OCI-LY7 (cell line): ENCODE measurements around the gene CYP24A1. TPM values are rescaled to one million over a fixed set of nuclear protein-coding genes. Genes with fewer than 3 reads are reported as not detected.
A peak's percentile ranks its signal among the peaks of the same experiment; 100 is the strongest.

Experiments
- BruUV-seq: library from RNA; stranded (reverse); fragments of 400-500 nt; replicated peaks from 2 replicates; lab custom pipeline; 2021; lab: Mats Ljungman, UMichigan
- CTCF ChIA-PET: fragments of 300-600 bp; sonication (Branson Sonifier 250); formaldehyde crosslinking; loops from one replicate; lab custom pipeline; 2022; ENCODE audit warnings: antibody characterized with exemption; ENCODE audit not compliant: unreplicated experiment; lab: Charles Lee
- POLR2A ChIA-PET: fragments of 300-600 bp; sonication (Branson Sonifier 250); formaldehyde crosslinking; loops from one replicate; lab custom pipeline; 2022; ENCODE audit warnings: antibody characterized with exemption; lab: Charles Lee
- DNase-seq: peaks from one replicate; pipeline ENCODE4 v3.0.0-alpha.2; 2015; ENCODE audit warnings: low spot score
- H2AFZ ChIP-seq: fragments of 200-600 bp; sonication (generic), shearing (Covaris generic); 2 replicates; pipeline ENCODE4 v1.6.1; 2014; ENCODE audit warnings: mild to moderate bottlenecking, antibody characterized with exemption, low read length, moderate library complexity
- H3K27ac ChIP-seq: fragments of 200-600 bp; sonication (generic); 2 replicates; pipeline ENCODE4 v1.5.1; 2014; ENCODE audit warnings: mixed run types, low read depth, mild to moderate bottlenecking, moderate library complexity, low read length, inconsistent platforms; ENCODE audit not compliant: poor library complexity, severe bottlenecking
- H3K36me3 ChIP-seq: fragments of 200-600 bp; sonication (generic); 2 replicates; pipeline ENCODE4 v1.6.1; 2014; ENCODE audit warnings: mild to moderate bottlenecking, antibody characterized with exemption, low read length, moderate library complexity, mixed read lengths; ENCODE audit not compliant: insufficient read depth
- H3K4me1 ChIP-seq: fragments of 200-600 bp; sonication (generic); 2 replicates; pipeline ENCODE4 v1.5.1; 2014; ENCODE audit warnings: mild to moderate bottlenecking, low read length; ENCODE audit not compliant: insufficient read depth, poor library complexity, severe bottlenecking
- H3K4me2 ChIP-seq: fragments of 200-600 bp; sonication (generic); 2 replicates; pipeline ENCODE4 v1.6.1; 2014; ENCODE audit warnings: mild to moderate bottlenecking, low read length
- H3K4me3 ChIP-seq: fragments of 200-600 bp; sonication (generic); 2 replicates; pipeline ENCODE4 v1.5.1; 2014; ENCODE audit warnings: mild to moderate bottlenecking, low read depth, low read length; ENCODE audit not compliant: poor library complexity, severe bottlenecking
- H3K79me2 ChIP-seq: fragments of 200-600 bp; sonication (generic); 2 replicates; pipeline ENCODE4 v1.6.1; 2016; ENCODE audit warnings: low read depth, mild to moderate bottlenecking, low read length, moderate library complexity, mixed read lengths; ENCODE audit not compliant: insufficient read depth
- H3K9me2 ChIP-seq: fragments of 200-600 bp; sonication (generic); 2 replicates; pipeline ENCODE4 v1.6.1; 2016; ENCODE audit warnings: mild to moderate bottlenecking, low read length, mixed read lengths; ENCODE audit not compliant: insufficient read depth
- H3K9me3 ChIP-seq: fragments of 200-600 bp; sonication (generic); 2 replicates; pipeline ENCODE4 v1.6.1; 2014; ENCODE audit warnings: mild to moderate bottlenecking, mixed run types, low read length, mixed read lengths
- H4K20me1 ChIP-seq: fragments of 200-600 bp; sonication (generic); 2 replicates; pipeline ENCODE4 v1.6.1; 2014; ENCODE audit warnings: mild to moderate bottlenecking, antibody characterized with exemption, low read length, moderate library complexity, mixed read lengths; ENCODE audit not compliant: insufficient read depth
- EZH2phosphoT487 ChIP-seq: fragments of 200-600 bp; sonication (generic); IDR thresholded peaks from 2 replicates; pipeline ENCODE4 v1.6.1; 2018; ENCODE audit warnings: low read depth, borderline replicate concordance, mild to moderate bottlenecking, mixed run types, antibody characterized with exemption, low read length, moderate library complexity, mixed read lengths
- intact Hi-C: fragments of 100-400 bp; cut with micrococcal nuclease; formaldehyde crosslinking; loops from one replicate; pipeline ENCODE4 v1.10.0; 2022; ENCODE audit not compliant: unreplicated experiment
- total RNA-seq, 2 experiments: library from RNA; depleted of rRNA in 1 of 2; stranded (reverse); fragments of >200 nt in 1 of 2; shearing (Covaris generic) in 1 of 2; gene quantifications; 2 replicates each; pipeline ENCODE4 v1.2.3, GENCODE V29; 2014 to 2022
- TF ChIP-seq, protein P1 (sequence below): fragments of 200-600 bp; sonication (generic); conservative IDR thresholded peaks from 2 replicates; pipeline ENCODE4 v1.5.1; 2014; ENCODE audit warnings: mild to moderate bottlenecking, antibody characterized with exemption, low read length, moderate library complexity, mixed read lengths

CYP24A1 gene
- total RNA-seq, 2 experiments from 2014 or later: not detected

DNA sequence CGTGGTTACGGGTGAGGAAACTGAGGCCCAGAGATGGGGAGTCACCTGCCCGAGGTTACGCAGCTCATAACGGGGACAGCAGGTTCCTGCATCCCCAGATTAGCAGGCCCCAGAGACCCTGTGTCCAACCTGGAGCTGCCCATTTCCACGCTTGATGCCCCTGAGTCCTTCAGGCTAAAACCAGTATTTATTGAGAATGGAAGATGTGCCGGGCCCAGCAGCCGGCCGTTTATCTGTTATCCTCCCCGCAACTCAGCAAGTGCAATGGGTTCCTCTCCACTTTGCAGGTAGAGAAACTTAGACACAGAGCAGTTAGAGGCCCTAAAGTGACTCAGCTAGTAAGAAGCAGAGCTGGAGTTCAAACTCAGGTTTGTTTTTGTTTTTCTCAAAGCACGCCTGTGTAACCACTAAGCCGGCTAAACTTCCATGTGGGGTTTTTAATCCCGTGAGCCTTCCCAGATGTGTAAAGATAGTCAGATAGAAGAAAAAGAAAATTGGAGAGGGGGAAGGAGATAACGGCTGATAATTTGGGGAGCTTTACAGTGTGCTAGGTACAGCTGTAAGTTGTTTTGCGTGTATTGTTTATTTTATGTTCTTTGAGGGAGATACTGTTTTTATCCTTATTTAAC lies 34.9 kb upstream of the CYP24A1 start:
- peaks cover 14% of the 10 kb centered on the region; the same call in 1 of the 2 replicates for H3K36me3 ChIP-seq
- H3K4me3 ChIP-seq: peak overlapping the region; percentile 80
- H3K79me2 ChIP-seq: peaks cover 18% of the 10 kb centered on the region
- TF ChIP-seq EZH2phosphoT487: no peak
- TF ChIP-seq, protein P1, sequence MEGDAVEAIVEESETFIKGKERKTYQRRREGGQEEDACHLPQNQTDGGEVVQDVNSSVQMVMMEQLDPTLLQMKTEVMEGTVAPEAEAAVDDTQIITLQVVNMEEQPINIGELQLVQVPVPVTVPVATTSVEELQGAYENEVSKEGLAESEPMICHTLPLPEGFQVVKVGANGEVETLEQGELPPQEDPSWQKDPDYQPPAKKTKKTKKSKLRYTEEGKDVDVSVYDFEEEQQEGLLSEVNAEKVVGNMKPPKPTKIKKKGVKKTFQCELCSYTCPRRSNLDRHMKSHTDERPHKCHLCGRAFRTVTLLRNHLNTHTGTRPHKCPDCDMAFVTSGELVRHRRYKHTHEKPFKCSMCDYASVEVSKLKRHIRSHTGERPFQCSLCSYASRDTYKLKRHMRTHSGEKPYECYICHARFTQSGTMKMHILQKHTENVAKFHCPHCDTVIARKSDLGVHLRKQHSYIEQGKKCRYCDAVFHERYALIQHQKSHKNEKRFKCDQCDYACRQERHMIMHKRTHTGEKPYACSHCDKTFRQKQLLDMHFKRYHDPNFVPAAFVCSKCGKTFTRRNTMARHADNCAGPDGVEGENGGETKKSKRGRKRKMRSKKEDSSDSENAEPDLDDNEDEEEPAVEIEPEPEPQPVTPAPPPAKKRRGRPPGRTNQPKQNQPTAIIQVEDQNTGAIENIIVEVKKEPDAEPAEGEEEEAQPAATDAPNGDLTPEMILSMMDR: no peak
- peaks cover 4% of the 10 kb centered on the region for H4K20me1 ChIP-seq
- CTCF ChIA-PET: interaction anchor here (0.6 to 1.5 kb wide), 3 partner anchors 9 to 64 kb away, joined by 3 to 7 read pairs (median 3); no protein-coding TSS in a partner anchor
- no peaks in the 10 kb centered on the region for H3K9me3 ChIP-seq
- H3K9me2 ChIP-seq: no peaks in the 10 kb centered on the region
- BruUV-seq: no TSS peak
- DNase-seq: peak; percentile 43
- H3K4me2 ChIP-seq: peak overlapping the region; percentile 93
- POLR2A ChIA-PET: interaction anchor here (0.8 to 1.5 kb wide), 3 partner anchors 38 to 54 kb away, joined by 3 read pairs; no protein-coding TSS in a partner anchor
- H3K27ac ChIP-seq: no peak overlapping the region
- intact Hi-C loops: loop anchor here (5.0 kb wide), 1 partner anchor 266 kb away; no protein-coding TSS in a partner anchor
- peak overlapping the region; percentile 54 for H2AFZ ChIP-seq
- peaks cover 8% of the 10 kb centered on the region for H3K4me1 ChIP-seq

DNA sequence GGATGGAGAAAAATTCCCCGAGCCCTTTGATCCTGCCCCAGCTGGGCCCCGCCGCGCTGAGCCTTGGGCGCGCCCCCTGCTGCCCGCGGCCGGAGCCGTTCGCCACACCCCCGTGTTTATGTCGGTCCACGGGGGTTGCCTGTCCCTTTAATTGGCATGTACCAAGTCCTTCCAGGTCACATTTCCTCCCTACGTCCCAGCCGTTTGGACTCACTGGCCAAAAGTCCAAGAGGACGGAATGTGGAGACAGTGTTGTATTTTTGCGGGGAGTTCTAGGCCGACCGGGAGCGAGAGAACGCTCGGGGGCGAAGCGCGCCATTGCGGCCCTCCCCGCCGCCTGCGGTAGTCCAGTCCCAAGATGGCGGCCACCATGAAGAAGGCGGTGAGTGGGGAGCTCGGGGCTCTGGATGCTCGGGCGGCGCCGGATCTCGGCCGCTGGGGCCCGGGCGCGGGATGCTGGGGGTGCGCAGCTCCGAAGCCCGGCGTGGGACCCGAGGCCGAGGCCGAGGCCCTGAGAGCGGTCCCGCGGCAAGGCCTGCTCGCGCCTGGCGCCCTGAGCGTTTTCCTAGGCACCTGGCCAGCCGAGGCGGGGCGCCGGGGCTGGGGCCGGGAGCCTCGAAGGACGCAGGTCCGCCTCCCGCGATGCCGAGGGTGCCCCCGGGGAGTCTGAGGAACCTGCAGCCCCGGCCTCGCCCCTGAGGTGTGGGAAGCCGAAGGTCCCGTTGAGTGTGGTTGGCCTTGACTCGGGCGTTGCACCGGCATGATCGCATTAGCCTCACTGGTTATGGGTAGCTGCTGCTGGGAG lies 34.2 kb upstream of the CYP24A1 start, which contains the start of gene PFDN4:
Gene PFDN4, plus strand, starts transcription at position 345 of the 805 bp plus-strand sequence. Its CDS starts 14 bp downstream, at position 359.
- H3K36me3 ChIP-seq: peaks cover 14% of the 10 kb centered on the region; the same call in 1 of the 2 replicates
- H2AFZ ChIP-seq: peak within 1 kb of the TSS; percentile 54
- BruUV-seq: no TSS peak
- H3K4me1 ChIP-seq: peaks cover 8% of the 10 kb centered on the region
- no peaks in the 10 kb centered on the region for H3K9me3 ChIP-seq
- TF ChIP-seq EZH2phosphoT487: no peak; the same call in 1 of the 2 replicates
- TF ChIP-seq, protein P1: peak; percentile 93
- H3K79me2 ChIP-seq: peaks cover 18% of the 10 kb centered on the region
- CTCF ChIA-PET: interaction anchor here (0.6 to 1.5 kb wide), 3 partner anchors 8 to 64 kb away, joined by 3 to 7 read pairs (median 3); no protein-coding TSS in a partner anchor
- DNase-seq: peak; percentile 89
- POLR2A ChIA-PET: interaction anchor here (0.5 to 1.5 kb wide), 4 partner anchors 38 to 112 kb away, joined by 3 to 7 read pairs (median 3); no protein-coding TSS in a partner anchor
- intact Hi-C loops: loop anchor here (5.0 kb wide), 1 partner anchor 266 kb away; no protein-coding TSS in a partner anchor
- peak within 1 kb of the TSS; percentile 80 for H3K4me3 ChIP-seq
- peaks cover 4% of the 10 kb centered on the region; the same call in 1 of the 2 replicates for H4K20me1 ChIP-seq
- H3K4me2 ChIP-seq: peak within 1 kb of the TSS; percentile 93
- no peaks in the 10 kb centered on the region for H3K9me2 ChIP-seq
- H3K27ac ChIP-seq: peak within 1 kb of the TSS; percentile 52
